Activated CD4-positive, alpha-beta memory T cell treated with anti-CD3 and anti-CD28 coated beads, Interleukin-2, amount 10 ng/mL, durations not matched to agents 7 days and 5 days (primary cell): ENCODE measurements around the gene KIF1B. TPM values are rescaled to one million over a fixed set of nuclear protein-coding genes. Genes with fewer than 3 reads are reported as not detected.
A peak's percentile ranks its signal among the peaks of the same experiment; 100 is the strongest.
"Not testable (repeated sequence)": the region's sequence is repeated elsewhere in the genome, so short reads cannot be mapped to it uniquely, and the experiment has no call there.

Source experiments
- CTCF ChIA-PET: fragments of 350-600 bp; sonication (Branson Sonifier 250); formaldehyde crosslinking; loops from one replicate; lab custom pipeline; 2021; ENCODE audit warnings: antibody characterized with exemption, inconsistent platforms; lab: Charles Lee
- POLR2A ChIA-PET: fragments of 350-600 bp; sonication (Branson Sonifier 250); formaldehyde crosslinking; loops from one replicate; lab custom pipeline; 2021; ENCODE audit warnings: antibody characterized with exemption; lab: Charles Lee
- DNase-seq: peaks from one replicate; pipeline ENCODE4 v3.0.0-alpha.2; 2020
- H3K27ac Mint-ChIP-seq: one replicate; pipeline ENCODE4 v1.8.0; 2021; ENCODE audit warnings: mild to moderate bottlenecking, mixed read lengths
- H3K27me3 Mint-ChIP-seq: one replicate; pipeline ENCODE4 v1.8.0; 2021; ENCODE audit warnings: mixed read lengths
- H3K36me3 Mint-ChIP-seq: one replicate; pipeline ENCODE4 v1.8.0; 2021; ENCODE audit warnings: low read depth, mixed read lengths
- H3K4me1 Mint-ChIP-seq: one replicate; pipeline ENCODE4 v1.8.0; 2021; ENCODE audit warnings: mixed read lengths
- H3K4me3 Mint-ChIP-seq: one replicate; pipeline ENCODE4 v1.8.0; 2021; ENCODE audit warnings: mild to moderate bottlenecking, mixed read lengths
- H3K9me3 Mint-ChIP-seq: one replicate; pipeline ENCODE4 v1.8.0; 2021; ENCODE audit warnings: mixed read lengths
- total RNA-seq, 2 experiments: library from RNA; stranded (reverse); gene quantifications; one replicate each; pipeline ENCODE4 v1.2.3, GENCODE V29; 2021

KIF1B gene
- total RNA-seq, 2 experiments from 2014 or later: 22.5 to 22.7 TPM

DNA sequence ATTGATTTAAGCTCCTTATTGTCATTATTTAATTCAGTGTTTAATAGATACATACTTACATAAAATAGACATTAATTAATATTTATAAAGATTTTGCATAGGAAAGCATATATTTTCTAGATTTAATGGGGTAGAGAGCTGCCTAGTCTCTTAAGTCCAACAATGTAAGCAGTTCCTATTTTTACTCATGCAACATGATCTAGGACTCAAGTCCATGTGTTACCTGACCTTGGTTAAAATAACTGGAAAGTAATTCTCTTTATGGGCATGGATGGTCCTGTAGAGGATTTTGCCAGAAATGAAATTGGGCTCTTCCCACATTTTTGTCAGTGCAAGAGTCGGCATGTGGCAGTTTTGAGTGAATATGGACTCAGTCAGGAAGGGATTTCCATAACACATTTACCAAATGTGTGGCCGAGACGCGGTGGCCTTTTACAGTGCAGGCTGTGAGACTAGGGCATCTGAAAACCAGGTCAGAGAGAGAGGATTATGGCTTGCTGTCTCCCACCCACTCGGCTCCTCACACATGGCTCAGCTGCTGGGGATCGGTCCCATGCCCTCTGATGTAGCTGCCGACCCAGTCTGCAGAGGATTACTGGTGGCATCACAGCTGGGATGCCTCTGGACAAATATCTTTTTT lies 6.2 kb upstream of the KIF1B start:
- DNase-seq: no peak
- H3K36me3 Mint-ChIP-seq: no peaks in the 10 kb centered on the region
- no peaks in the 10 kb centered on the region for H3K9me3 Mint-ChIP-seq
- H3K27ac Mint-ChIP-seq: no peak overlapping the region
- H3K4me1 Mint-ChIP-seq: peaks cover under 1% of the 10 kb centered on the region
- H3K4me3 Mint-ChIP-seq: no peak overlapping the region
- ChIA-PET POLR2A (interaction anchor here (0.6 kb wide), 1 partner anchor 61 kb away, joined by 3 read pairs; no protein-coding TSS in a partner anchor), CTCF (no interaction called here)
- H3K27me3 Mint-ChIP-seq: peaks cover 2% of the 10 kb centered on the region

DNA sequence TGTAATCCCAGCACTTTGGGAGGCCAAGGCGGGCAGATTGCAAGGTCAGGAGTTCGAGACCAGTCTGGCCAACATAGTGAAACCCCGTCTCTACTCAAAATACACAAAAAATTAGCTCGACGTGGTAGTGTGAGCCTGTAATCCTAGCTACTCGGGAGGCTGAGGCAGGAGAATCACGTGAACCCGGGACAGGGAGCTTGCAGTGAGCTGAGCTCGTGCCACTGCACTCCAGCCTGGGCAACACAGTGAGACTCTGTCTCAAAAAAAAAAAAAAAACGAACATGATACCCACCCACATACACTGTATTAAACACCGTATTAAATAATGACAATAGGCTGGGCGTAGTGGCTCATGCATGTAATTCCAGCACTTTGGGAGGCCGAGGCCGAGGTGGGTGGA lies 5.2 kb upstream of the KIF1B start:
- H3K4me3 Mint-ChIP-seq, H3K27ac Mint-ChIP-seq, H3K36me3 Mint-ChIP-seq, POLR2A ChIA-PET, H3K27me3 Mint-ChIP-seq, H3K9me3 Mint-ChIP-seq, DNase-seq: not testable (repeated sequence)
- H3K4me1 Mint-ChIP-seq: peaks cover 10% of the 10 kb centered on the region
- CTCF ChIA-PET: interaction anchor here (0.7 kb wide), 1 partner anchor 11 kb away, joined by 3 read pairs; no protein-coding TSS in a partner anchor

DNA sequence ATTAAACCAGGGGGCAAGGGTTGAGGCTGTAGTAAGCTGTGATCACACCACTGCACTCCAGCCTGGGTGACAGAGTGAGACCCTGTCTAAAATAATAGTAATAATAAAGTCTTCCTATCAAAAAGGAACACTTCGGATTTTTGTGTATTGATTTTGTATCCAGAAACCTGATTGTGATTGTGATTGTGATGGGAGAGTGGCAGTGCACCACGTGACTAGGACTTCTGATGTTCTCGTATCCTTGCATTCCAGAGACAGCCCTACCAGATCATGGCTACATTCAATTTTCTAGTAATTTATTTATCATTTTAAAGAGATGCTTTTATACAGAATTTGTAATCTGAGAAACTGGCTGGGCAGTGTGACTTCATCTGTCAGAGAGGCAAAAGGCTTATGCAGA lies 2.6 kb upstream of the KIF1B start:
- H3K4me1 Mint-ChIP-seq: peaks cover 26% of the 10 kb centered on the region
- H3K27me3 Mint-ChIP-seq: peaks cover 2% of the 10 kb centered on the region
- H3K9me3 Mint-ChIP-seq: no peaks in the 10 kb centered on the region
- CTCF ChIA-PET: interaction anchor here (1.9 to 3.0 kb wide), 3 partner anchors 73 to 134 kb away, joined by 5 to 13 read pairs (median 6); no protein-coding TSS in a partner anchor
- no peak for DNase-seq
- no peak overlapping the region for H3K27ac Mint-ChIP-seq
- no peak overlapping the region for H3K4me3 Mint-ChIP-seq
- POLR2A ChIA-PET: interaction anchor here (1.2 kb wide), 1 partner anchor 222 kb away, joined by 3 read pairs; no protein-coding TSS in a partner anchor
- no peaks in the 10 kb centered on the region for H3K36me3 Mint-ChIP-seq

DNA sequence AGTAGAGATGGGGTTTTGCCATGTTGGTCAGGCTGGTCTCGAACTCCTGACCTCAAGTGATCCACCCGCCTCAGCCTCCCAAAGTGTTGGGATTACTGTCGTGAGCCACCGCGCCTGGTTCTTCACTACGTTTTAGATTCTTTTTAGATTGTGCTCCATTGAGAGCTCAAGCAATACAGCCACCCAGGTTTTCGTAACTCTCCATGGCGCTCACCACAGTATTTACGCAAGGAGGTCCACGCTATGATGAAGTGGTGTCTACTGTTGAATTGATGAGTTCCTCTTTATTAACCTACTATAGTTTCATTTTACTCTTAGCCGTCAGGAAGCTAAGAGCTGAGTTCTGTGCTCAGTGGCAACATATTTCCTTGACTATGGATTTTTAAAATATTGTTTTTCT lies 1.8 kb upstream of the KIF1B start:
- ChIA-PET POLR2A (interaction anchor here (0.7 kb wide), 1 partner anchor 190 kb away, joined by 3 read pairs; no protein-coding TSS in a partner anchor), CTCF (interaction anchor here (1.3 to 3.0 kb wide), 18 partner anchors 7 to 221 kb away, joined by 3 to 28 read pairs (median 8); partner anchors contain the start of genes CENPS and PGD)
- no peak overlapping the region for H3K27ac Mint-ChIP-seq

DNA sequence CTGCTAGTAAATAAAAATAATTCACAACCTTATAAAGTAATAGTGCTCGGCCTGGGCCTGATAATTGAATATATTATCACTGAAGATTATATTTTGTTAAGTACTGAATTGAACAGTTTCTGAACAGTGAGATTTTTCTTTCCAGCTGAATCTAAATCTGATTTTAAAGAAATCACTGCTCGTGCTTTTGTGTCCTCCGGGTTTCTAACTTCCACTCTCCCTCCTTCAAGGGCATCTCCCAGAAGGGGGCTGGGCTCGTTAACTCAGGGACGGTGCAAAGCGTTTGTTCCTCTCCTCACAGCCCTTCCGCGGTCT lies 823 bp upstream of the KIF1B start:
- Mint-ChIP-seq H3K27me3 (no peaks in the 10 kb centered on the region), H3K27ac (peak overlapping the region; percentile 44), H3K4me1 (peaks cover 35% of the 10 kb centered on the region), H3K36me3 (no peaks in the 10 kb centered on the region), H3K9me3 (no peaks in the 10 kb centered on the region), H3K4me3 (peak overlapping the region; percentile 88)
- ChIA-PET CTCF (interaction anchor here (0.6 to 3.0 kb wide), 46 partner anchors 8 to 425 kb away, joined by 3 to 28 read pairs (median 6); partner anchors contain the start of genes CENPS and PGD), POLR2A (interaction anchor here (0.7 to 1.3 kb wide), 6 partner anchors 40 to 189 kb away, joined by 3 to 4 read pairs (median 3); partner anchors contain the start of gene PGD)
- DNase-seq: no peak

More for the DNA sequence above, 1.8 kb upstream of the KIF1B start:
- no peak overlapping the region for H3K4me3 Mint-ChIP-seq
- H3K4me1 Mint-ChIP-seq: peaks cover 30% of the 10 kb centered on the region
- H3K9me3 Mint-ChIP-seq: no peaks in the 10 kb centered on the region
- DNase-seq: no peak
- no peaks in the 10 kb centered on the region for H3K27me3 Mint-ChIP-seq
- no peaks in the 10 kb centered on the region for H3K36me3 Mint-ChIP-seq

DNA sequence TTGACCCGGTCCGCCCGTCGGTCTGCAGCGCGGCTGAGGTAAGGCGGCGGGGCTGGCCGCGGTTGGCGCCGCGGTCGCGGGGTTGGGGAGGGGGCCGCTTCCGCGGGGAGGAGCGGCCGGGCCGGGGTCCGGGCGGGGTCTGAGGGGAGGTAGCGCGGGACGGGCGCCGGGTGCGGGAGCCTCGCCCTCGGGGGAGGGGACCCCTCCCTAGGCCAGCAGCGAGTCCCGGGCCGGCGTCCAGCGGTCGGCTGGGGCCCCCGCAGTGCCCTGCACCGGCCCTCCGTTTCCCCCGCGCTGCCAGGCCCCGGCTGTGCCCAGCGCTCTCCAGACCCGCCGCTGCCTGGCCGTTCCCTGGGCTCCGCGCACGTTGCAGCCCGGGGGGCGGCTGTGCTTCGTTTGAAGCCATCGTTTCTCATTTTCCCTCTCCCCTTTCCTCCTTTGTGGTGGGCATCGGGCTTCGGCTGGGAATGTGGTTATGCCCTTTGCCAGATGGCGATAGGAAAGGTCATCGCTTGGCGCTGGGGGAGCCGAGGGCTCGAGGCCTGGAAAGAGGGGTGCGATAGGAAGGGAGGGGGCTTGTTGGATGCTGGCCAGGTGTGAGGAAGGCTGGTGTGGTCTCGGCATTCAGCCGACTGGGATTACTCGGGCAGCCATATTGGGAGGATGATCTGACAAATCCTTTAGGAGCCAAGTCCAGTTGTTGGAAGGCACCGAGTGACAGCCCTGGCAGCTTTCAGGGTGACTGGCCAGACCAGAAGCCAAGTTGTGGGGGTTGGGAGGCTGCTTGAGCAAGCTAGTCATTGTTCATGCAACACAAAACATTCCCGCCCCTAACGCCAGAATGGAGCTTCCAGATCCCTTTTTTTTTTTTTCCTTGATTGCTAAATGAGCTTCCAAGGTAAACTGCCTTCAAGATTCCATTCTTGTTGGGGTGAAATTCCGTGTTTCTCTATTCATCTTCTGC lies 753 bp downstream of the KIF1B start:
- Mint-ChIP-seq H3K36me3 (no peaks in the 10 kb centered on the region), H3K27me3 (no peaks in the 10 kb centered on the region), H3K4me1 (peaks cover 43% of the 10 kb centered on the region), H3K27ac (peak overlapping the region; percentile 5), H3K4me3 (peak overlapping the region; percentile 73), H3K9me3 (no peaks in the 10 kb centered on the region)
- POLR2A ChIA-PET: interaction anchor here (0.7 to 1.2 kb wide), 6 partner anchors 9 to 802 kb away, joined by 3 to 5 read pairs (median 4); partner anchors contain the start of gene CENPS
- DNase-seq: peak; percentile 41
- CTCF ChIA-PET: interaction anchor here (0.5 to 3.0 kb wide), 49 partner anchors 9 to 1784 kb away, joined by 3 to 28 read pairs (median 6); partner anchors contain the start of genes CENPS and PGD

DNA sequence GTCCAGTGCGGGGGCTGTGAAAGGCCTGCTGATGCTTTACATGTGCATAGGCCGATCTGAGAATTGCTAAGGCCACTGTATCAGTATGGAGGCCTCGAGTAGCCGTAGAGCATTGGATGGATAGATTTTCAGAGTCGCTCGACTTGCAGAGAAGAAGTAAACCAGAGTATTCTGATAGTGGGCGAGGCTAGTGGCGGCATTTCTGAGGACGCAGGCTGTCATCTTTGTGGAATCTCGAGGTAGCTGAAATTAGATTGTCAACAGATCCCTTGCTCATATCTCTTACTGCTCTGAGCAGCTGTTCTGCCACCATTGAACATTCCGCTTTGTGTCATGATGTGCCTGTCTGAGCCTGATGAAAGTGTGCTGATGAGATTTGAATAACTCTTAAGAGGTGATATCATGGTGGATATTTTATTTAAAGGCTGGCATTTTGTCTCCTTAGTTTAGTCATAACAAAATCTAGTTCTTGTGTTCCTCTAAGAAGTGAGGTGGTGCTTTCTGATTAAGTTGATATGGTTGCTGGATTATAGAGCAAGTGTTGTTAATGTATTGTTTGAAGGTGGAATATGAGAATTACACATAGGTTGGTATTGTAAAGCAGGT lies 1.5 kb downstream of the KIF1B start:
- ChIA-PET POLR2A (interaction anchor here (0.7 to 1.0 kb wide), 2 partner anchors 129 to 802 kb away, joined by 4 read pairs; no protein-coding TSS in a partner anchor), CTCF (interaction anchor here (0.7 to 1.6 kb wide), 3 partner anchors 82 to 127 kb away, joined by 3 read pairs; no protein-coding TSS in a partner anchor)
- Mint-ChIP-seq H3K4me3 (peak overlapping the region; percentile 73), H3K36me3 (no peaks in the 10 kb centered on the region), H3K27ac (peak overlapping the region; percentile 5), H3K27me3 (no peaks in the 10 kb centered on the region), H3K9me3 (no peaks in the 10 kb centered on the region), H3K4me1 (peaks cover 49% of the 10 kb centered on the region)
- no peak for DNase-seq

DNA sequence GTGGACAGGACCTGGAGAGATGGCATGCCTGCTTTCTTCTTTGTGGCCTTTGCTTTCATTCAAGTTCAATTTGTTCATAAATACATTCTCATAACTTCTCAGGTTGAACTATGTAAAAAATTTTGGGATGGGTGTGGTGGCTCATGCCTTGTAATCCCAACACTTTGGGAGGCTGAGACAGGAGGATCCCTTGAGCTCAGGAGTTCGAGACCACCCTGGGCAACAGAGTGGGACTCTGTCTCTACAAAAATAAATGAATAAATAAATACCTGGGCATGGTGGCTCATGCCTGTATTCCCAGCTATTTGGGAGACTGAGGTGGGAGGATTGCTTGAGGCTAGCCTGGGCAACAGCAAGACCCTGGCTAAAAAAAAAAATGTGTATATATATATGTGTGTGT lies 2.1 kb downstream of the KIF1B start:
- Mint-ChIP-seq H3K27ac (no peak overlapping the region), H3K27me3 (no peaks in the 10 kb centered on the region), H3K4me1 (peaks cover 53% of the 10 kb centered on the region), H3K36me3 (no peaks in the 10 kb centered on the region), H3K4me3 (peak overlapping the region; percentile 73), H3K9me3 (no peaks in the 10 kb centered on the region)
- DNase-seq: no peak
- CTCF ChIA-PET: interaction anchor here (1.6 kb wide), 1 partner anchor 127 kb away, joined by 3 read pairs; no protein-coding TSS in a partner anchor
- POLR2A ChIA-PET: no interaction called here

DNA sequence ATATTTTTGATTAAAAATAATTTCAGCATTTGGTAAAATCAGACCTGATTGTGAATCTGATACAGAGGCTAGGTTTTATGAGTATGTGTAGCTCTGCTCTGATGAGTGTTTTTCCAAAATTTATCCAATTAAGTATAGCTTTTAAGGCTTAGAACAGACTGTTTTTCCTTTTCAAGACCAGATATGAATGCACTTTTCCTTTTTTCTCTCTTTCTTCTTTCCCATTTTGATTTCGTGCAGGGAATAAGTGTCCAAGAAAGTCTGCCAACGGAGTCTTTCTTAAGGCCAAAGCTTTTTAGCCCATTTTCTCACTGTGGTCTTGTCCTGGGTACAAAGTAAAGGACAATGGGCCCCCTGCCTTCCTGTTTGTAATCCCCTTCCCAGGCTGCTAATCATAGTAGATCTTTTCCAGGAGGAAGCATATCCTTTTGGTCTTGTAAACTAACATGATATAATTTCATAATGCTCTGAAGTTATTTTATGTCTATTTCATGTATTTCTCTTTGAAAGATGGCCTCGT lies 2.9 kb downstream of the KIF1B start:
- peaks cover 61% of the 10 kb centered on the region for H3K4me1 Mint-ChIP-seq
- no peak overlapping the region for H3K4me3 Mint-ChIP-seq

DNA sequence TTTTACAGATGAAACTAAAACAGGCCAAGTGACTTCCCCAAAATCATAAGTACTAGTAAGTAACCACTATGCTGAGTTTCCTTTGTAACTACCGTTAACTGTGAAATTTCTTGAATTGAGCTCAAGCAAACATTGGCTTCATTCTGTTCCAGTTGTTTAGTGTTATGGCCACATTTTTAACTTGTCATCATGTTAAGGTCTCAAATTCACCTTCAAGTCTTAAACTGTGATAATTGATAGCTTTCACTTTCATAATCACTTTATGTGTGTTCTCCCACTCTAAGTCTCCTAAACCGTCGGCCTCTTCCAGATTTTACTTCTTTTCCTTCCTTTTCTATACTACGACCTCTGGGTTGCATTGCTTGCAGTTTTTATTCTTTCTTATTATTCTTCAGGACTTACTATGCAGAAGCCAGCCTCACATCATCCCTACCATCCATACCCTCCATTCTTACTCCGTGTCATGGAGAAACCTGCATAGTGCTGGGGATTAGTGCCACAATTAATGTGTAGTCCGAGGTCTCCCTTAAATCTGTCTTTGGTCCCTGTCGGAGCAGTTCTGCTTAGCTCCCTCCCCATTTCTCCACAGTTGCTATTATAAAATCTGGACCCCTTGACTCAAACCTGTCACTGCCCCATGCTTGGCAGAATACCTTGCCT lies 5.8 kb downstream of the KIF1B start:
- no peak for DNase-seq
- peak overlapping the region; percentile 41 for H3K27ac Mint-ChIP-seq
- ChIA-PET POLR2A (interaction anchor here (1.9 kb wide), 1 partner anchor 46 kb away, joined by 5 read pairs; no protein-coding TSS in a partner anchor), CTCF (interaction anchor here (0.6 to 1.3 kb wide), 4 partner anchors 11 to 629 kb away, joined by 3 to 4 read pairs (median 3); no protein-coding TSS in a partner anchor)
- H3K36me3 Mint-ChIP-seq: no peaks in the 10 kb centered on the region
- peak overlapping the region; percentile 68 for H3K4me3 Mint-ChIP-seq
- peaks cover 52% of the 10 kb centered on the region for H3K4me1 Mint-ChIP-seq
- no peaks in the 10 kb centered on the region for H3K9me3 Mint-ChIP-seq
- no peaks in the 10 kb centered on the region for H3K27me3 Mint-ChIP-seq

More for the DNA sequence above, 2.9 kb downstream of the KIF1B start:
- POLR2A ChIA-PET: no interaction called here
- no peaks in the 10 kb centered on the region for H3K9me3 Mint-ChIP-seq
- no peaks in the 10 kb centered on the region for H3K27me3 Mint-ChIP-seq
- no peaks in the 10 kb centered on the region for H3K36me3 Mint-ChIP-seq
- CTCF ChIA-PET: interaction anchor here (0.6 kb wide), 1 partner anchor 123 kb away, joined by 3 read pairs; no protein-coding TSS in a partner anchor
- no peak overlapping the region for H3K27ac Mint-ChIP-seq
- no peak for DNase-seq

DNA sequence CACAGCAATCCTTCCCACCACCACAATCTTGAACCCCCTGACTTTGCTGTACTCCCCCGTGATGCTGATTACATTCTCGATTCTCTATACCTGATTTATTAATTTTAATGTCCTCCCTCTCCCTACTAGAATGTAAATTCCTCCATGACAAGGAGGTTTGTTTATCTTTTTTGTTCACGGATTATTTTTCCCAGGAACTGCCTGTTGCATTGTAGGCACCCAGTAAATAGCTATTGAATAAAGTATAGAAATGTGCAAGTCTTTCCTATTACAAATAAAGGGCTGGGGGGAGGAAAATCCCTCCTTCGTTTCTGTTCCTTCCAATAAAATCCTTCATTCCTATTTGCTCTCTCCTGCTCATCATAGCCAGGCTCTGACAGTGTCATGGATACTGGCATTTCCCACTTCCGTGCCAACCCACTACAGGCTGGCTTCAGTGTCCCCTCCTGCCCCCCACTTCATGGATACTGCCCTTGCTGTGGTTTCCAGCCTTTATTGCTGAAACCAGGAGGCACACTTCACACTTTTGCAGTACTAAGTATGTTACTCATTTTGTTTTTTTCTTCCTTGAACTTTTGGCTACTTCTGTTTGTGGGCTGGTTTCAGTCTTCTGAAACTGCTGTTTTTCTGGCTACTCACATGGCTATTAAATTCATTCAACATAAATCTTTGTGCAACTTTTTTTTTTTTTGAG lies 7.5 kb downstream of the KIF1B start:
- Mint-ChIP-seq H3K36me3 (peaks cover 4% of the 10 kb centered on the region), H3K27me3 (no peaks in the 10 kb centered on the region), H3K4me1 (peaks cover 38% of the 10 kb centered on the region), H3K27ac (peak overlapping the region; percentile 7), H3K9me3 (no peaks in the 10 kb centered on the region), H3K4me3 (no peak overlapping the region)
- ChIA-PET POLR2A (no interaction called here), CTCF (interaction anchor here (3.9 kb wide), 1 partner anchor 8 kb away, joined by 28 read pairs; the partner anchor contains the start of gene KIF1B)
- DNase-seq: no peak
